ENCODE results near the gene DQX1. TPM values are rescaled to one million over a fixed set of nuclear protein-coding genes. Genes with fewer than 3 reads are reported as not detected.

Gene DQX1
- total and polyA plus RNA-seq, 2 of the 8 experiments (the other 6 are each of a cell fraction or from before 2014, with no cell fraction given), result 0.76 to 1.1 TPM

DNA sequence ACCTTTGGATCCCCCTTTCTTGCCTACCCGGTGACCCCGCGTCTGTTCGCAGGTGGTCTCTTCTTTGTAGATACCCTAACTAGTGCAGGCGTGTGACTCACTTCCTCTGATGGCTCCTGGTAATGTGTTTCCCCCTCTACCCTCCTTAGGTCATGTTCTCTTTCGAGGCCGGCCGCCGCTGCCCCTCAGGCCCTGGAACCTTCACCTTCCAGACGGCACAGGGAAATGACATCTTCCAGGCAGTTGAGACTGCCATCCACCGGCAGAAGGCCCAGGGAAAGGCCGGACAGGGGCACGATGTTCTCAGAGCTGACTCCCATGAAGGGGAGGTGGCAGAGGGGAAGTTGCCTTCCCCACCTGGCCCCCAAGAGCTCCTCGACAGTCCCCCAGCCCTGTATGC, 30.1 kb upstream of the DQX1 start (continued):
- TF ChIP-seq SP1 (IDR thresholded peaks at IDR 0.05; ENCODE audit: low read depth, low read length) (no peak), CBX8 (IDR thresholded peaks at IDR 0.05; ENCODE audit: borderline replicate concordance, low read depth, low read length) (no peak), SIX5 (IDR thresholded peaks at IDR 0.05; ENCODE audit: low read depth, low read length) (no peak), TAF7 (optimal IDR thresholded peaks at IDR 0.05; ENCODE audit: borderline replicate concordance, low read depth, low read length) (no peak)
- TF ChIP-seq, protein P1, sequence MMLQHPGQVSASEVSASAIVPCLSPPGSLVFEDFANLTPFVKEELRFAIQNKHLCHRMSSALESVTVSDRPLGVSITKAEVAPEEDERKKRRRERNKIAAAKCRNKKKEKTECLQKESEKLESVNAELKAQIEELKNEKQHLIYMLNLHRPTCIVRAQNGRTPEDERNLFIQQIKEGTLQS (IDR thresholded peaks at IDR 0.05; ENCODE audit: insufficient read depth, low read depth, low read length), result no peak
